ENCODE measurements around the gene CCNJ.

CCNJ gene

GRCh38 chr10:96061232-96061631 is 17.8 kb downstream of the CCNJ start:
- no peak for DNase-seq

DNA sequence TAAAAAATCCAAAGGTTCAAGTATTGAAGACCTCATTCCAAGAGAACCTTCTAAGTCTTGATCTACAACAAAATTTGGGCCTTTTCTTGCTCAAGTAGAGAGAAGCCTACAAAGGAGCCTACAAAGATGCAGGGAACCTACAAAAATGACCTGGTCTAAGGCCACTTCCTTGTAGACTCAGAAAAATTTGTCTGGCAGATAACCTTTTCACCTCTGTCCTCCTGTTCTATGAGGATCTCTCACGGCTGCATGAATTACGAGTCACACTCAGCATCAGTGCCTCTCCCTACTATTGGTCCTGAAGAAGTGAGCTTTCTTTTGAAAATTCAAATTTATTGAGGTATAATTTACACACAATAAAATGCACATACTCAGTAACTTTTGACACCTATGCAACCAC is 29.3 kb downstream of the CCNJ start:
- DNase-seq, result no peak

DNA sequence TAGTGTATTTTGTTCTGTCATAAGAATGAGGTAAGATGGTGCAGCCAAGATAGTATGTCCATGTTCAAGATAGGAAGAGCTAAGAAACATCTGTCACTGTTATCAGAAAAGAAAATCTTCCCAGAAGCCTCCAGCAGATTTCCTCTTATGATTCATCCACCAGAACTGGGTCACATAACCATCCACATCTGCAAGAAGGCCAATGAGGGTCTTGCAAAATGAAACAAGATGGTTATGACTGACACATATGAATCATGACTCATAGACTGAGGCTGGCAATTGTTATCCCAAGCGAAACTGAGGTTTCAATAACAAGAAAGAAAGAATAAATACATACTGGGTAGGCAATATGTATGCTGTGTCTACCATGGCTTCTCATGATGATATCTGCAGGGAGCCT is 30.3 kb downstream of the CCNJ start:
- no peak for DNase-seq

DNA sequence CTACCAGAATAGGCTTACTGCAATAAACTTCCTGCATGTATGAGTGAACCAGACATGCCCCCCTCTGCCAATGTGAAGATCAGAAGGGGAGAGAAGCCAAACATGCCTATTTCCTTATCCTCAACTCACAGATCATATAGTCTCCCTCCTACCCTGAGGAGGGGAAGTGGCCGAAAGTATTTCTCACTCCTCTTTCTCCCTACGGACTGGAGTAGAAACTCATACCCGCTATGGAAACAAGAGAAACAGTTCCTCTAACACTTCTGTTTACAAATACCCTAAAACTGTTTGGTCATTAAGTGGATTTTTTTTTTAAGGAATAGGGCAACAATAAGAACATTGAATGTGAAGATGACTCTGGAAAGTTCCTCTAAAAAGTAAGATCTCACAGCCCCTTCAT is 31.4 kb downstream of the CCNJ start:
- no peak for DNase-seq

GRCh38 chr10:96075977-96076376 is 32.6 kb downstream of the CCNJ start:
- no peak for DNase-seq

- DNase-seq, result no peak
These were observed 33.8 kb downstream of the CCNJ start for GRCh38 chr10:96077156-96077555.

DNA sequence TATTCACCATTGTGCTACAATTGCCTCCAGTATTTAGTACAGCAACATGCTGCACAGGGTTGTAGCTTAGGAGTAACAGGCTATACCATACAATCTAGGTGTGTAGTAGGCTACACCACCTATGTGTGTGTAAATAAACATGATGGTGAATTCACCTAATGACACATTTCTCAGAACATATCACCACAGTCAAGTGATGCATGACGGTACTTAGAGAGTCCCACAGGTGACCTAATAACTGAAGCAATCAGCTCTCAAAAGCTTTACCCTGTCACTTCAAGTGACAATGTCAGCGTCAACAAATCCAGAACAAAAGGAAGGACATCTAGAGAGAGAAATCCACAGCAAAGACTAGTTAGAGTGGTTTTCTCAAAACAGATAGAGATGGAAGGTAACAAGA is 38.8 kb downstream of the CCNJ start:
- no peak for DNase-seq

DNA sequence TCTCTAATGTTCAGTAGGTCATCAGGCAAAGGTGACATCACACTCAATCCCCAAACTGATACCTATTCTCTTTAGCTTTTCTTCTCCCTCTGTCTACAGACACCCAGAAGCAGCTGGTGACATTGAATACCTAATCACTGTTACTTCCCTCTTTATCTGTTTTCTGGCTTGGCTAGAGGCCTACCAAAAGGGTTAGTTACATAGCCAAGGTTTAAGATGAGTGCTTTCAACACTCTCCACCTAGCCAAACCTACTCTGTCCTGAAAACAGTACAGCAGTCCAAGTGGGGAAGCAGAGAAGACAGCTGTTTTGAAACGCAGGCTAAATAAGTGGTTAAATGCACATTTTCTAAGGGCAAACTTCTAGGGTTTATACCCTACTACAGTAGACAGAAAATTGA is 39.4 kb downstream of the CCNJ start:
- DNase-seq, result no peak

GRCh38 chr10:96089116-96089515 is 45.7 kb downstream of the CCNJ start:
- no peak for DNase-seq

DNA sequence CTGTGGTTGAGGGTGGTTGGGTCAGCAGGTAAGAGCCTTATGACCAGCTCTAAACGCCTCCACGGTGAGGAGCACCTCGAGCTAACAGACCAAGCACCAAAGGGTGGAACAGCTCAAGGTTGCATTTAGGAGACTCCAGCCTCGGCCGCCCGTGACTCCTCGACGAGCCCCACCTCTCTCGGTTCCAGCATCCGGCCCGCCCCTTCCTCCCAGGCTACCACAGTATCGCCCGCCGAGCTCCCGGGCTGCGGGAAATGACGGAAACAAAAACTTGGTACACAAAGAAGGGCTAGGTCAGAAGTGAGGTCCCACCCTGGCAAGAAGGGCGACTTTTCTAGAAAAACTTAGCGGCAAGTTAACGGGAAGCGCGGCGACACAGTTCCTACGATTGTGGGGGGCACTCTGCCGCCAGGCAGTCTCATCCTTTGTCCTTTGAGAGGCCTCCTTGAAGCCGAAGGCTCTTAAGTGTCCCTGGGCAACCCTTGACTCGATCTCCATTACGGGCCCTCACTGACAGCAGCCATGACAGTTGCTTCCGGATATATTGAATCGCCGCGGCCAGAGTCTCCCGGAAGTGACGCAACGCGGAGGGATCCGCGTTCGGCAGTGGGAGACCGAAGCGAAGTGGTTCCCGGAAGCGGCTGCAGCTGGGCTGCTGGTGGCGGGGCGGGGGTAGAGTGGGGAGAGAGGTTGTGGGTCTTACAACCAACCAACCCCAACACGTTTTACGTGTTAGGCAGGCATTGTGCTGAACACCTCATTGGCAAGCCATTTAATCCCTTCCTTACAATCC is 46.5 kb downstream of the CCNJ start:
- DNase-seq, result peak; percentile 94 to 95

DNA sequence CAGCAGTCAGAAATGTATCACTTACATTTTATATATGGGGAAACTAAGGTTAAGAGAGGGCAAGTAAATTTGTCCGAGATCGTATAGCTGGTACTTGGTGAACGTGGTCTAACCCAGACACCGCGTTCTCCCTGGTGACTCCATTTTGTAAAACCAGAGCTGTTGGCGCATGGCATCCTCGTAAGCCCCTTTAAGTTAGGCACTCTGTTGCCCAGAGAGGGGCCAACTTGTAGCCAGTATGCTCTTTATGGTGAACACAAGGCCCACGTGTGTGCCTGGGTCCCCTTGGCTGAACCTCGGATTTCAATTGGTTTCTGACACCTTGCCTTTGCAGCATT is 47.0 kb downstream of the CCNJ start:
- no peak for DNase-seq

DNA sequence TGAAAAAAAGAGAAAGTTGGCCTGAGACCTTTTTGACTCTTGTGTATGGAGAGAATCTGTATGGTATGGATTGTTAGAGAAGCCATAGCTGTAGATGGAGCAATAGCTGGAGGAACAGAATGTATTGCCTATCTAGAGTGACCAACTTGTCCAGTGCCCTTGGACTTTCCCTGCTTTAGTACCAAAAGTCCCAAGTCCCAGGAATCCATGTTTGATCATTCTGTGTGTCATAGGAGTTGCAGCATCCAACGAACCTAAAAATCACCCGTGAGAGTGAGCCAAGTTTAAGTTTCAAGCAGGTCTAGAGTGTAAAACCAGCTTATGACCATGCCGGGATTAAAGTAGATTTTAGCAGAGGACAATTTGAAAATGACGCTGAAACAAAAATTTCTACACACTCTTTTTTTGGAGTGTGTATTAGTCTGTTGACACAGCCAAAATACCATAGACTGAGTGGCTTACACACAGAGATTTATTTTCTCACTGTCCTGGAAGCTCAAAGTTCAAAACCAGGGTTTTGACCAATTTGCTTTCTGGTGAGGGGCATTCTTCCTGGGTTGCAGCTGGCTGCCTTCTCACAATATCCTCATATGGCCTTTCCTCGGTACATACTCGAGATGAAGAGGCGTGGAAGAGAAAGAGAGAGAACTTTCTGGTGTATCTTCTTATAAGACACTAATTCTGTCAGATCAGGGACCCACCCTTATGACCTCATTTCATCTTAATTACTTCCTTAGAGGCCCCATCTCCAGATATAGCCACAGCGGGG is 49.8 kb downstream of the CCNJ start:
- no peak for DNase-seq

GRCh38 chr10:96093948-96094347 is 50.6 kb downstream of the CCNJ start:
- no peak for DNase-seq

DNA sequence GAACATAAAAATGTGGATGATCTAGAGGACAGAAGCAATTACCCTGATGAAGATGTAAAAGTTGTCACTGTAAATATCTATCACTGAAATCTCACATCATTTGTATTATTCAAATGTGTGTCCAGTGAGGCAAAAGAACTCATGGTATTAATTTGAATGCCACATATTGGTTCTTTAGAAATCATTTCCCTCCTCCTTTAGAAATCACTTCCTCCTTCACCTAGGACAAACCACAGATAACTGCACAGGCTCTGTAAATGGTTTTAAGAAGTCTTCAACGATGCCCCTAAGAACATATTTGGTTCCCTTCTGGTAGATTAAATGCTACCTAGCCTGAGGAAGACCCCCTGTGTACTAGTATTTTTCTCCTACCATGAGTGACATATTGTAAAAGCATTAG is 53.6 kb downstream of the CCNJ start:
- no peak for DNase-seq

- DNase-seq, result no peak
These were observed 54.5 kb downstream of the CCNJ start for GRCh38 chr10:96097865-96098264.

GRCh38 chr10:96107623-96108038 is 64.2 kb downstream of the CCNJ start:
- DNase-seq, result no peak

Measured in CD4-positive, alpha-beta T cell treated with Interferon alpha-2 for 1 hour (primary cell).